Trophoblast cell (in vitro differentiated cells and primary cell): Measurements from ENCODE around the gene ALK.

Experiments used
- DNase-seq, 2 donors: peaks; one replicate each; pipeline ENCODE4 v3.0.0-alpha.2; 2016
- H2AFZ ChIP-seq: 2 replicates; pipeline ENCODE4 v1.6.1; 2013; ENCODE audit warnings: low read length, moderate library complexity, mild to moderate bottlenecking; ENCODE audit not compliant: insufficient read depth, poor library complexity
- H2AK5ac ChIP-seq: 2 replicates; pipeline ENCODE4 v1.6.1; 2013; ENCODE audit warnings: mild to moderate bottlenecking, low read length
- H2BK120ac ChIP-seq: 2 replicates; pipeline ENCODE4 v1.6.1; 2013; ENCODE audit warnings: low read length, mild to moderate bottlenecking, moderate library complexity; ENCODE audit not compliant: insufficient read depth, poor library complexity
- H2BK12ac ChIP-seq: 2 replicates; pipeline ENCODE4 v1.6.1; 2013; ENCODE audit warnings: mild to moderate bottlenecking, low read length, moderate library complexity
- H2BK5ac ChIP-seq: 2 replicates; pipeline ENCODE4 v1.6.1; 2013; ENCODE audit warnings: low read length, low read depth, moderate library complexity, mild to moderate bottlenecking; ENCODE audit not compliant: poor library complexity
- H3K14ac ChIP-seq: 2 replicates; pipeline ENCODE4 v1.6.1; 2013; ENCODE audit warnings: mild to moderate bottlenecking, low read length
- H3K18ac ChIP-seq: 2 replicates; pipeline ENCODE4 v1.6.1; 2013; ENCODE audit warnings: mild to moderate bottlenecking, low read length
- H3K23ac ChIP-seq: 2 replicates; pipeline ENCODE4 v1.6.1; 2013; ENCODE audit warnings: low read length
- H3K27ac ChIP-seq: 2 replicates; pipeline ENCODE4 v1.5.1; 2013; ENCODE audit warnings: low read depth, mild to moderate bottlenecking, inconsistent platforms, low read length, moderate library complexity
- H3K27me3 ChIP-seq: 2 replicates; pipeline ENCODE4 v1.6.1; 2013; ENCODE audit warnings: inconsistent platforms, mild to moderate bottlenecking, low read length, moderate library complexity; ENCODE audit not compliant: insufficient read depth
- H3K36me3 ChIP-seq, 2 experiments: 1 replicate in 1 of 2; 2 replicates in 1 of 2; pipeline ENCODE4 v1.6.1; 2013; ENCODE audit warnings: low read length in 2 of 2, mild to moderate bottlenecking in 2 of 2, moderate library complexity in 1 of 2; ENCODE audit not compliant: insufficient read depth in 2 of 2, control insufficient read depth in 1 of 2
- H3K4ac ChIP-seq: 2 replicates; pipeline ENCODE4 v1.6.1; 2013; ENCODE audit warnings: low read depth, mild to moderate bottlenecking, low read length, moderate library complexity
- H3K4me1 ChIP-seq, 2 experiments: 1 replicate in 1 of 2; 2 replicates in 1 of 2; pipeline ENCODE4 v1.6.1; 2013; ENCODE audit warnings: low read length in 2 of 2, mild to moderate bottlenecking in 2 of 2, moderate library complexity in 1 of 2; ENCODE audit not compliant: insufficient read depth in 2 of 2, control insufficient read depth in 1 of 2
- H3K4me2 ChIP-seq: 2 replicates; pipeline ENCODE4 v1.6.1; 2013; ENCODE audit warnings: inconsistent platforms, mild to moderate bottlenecking, low read length, moderate library complexity
- H3K4me3 ChIP-seq: 2 replicates; pipeline ENCODE4 v1.5.1; 2013; ENCODE audit warnings: mild to moderate bottlenecking, low read depth, low read length, inconsistent platforms
- H3K79me1 ChIP-seq: one replicate; pipeline ENCODE4 v1.6.1; 2013; ENCODE audit warnings: low read length
- H3K79me2 ChIP-seq: 2 replicates; pipeline ENCODE4 v1.6.1; 2013; ENCODE audit warnings: low read length, mild to moderate bottlenecking; ENCODE audit not compliant: control insufficient read depth, insufficient read depth, poor library complexity
- H3K9ac ChIP-seq: 2 replicates; pipeline ENCODE4 v1.6.1; 2013; ENCODE audit warnings: mild to moderate bottlenecking, low read length
- H3K9me3 ChIP-seq: 2 replicates; pipeline ENCODE4 v1.6.1; 2013; ENCODE audit warnings: low read depth, mild to moderate bottlenecking, control low read depth, inconsistent platforms, low read length; ENCODE audit not compliant: insufficient read depth
- H4K12ac ChIP-seq: 2 replicates; pipeline ENCODE4 v1.6.1; 2013; ENCODE audit warnings: low read depth, mild to moderate bottlenecking, low read length, moderate library complexity
- H4K8ac ChIP-seq: 2 replicates; pipeline ENCODE4 v1.6.1; 2013; ENCODE audit warnings: low read depth, mild to moderate bottlenecking, low read length, moderate library complexity
- H4K91ac ChIP-seq: one replicate; pipeline ENCODE4 v1.6.1; 2013; ENCODE audit warnings: low read depth, mild to moderate bottlenecking, low read length, moderate library complexity
- WGBS: extraction: QIAGEN DNeasy Blood & Tissue Kit; methylation state at CpG from one replicate; pipeline ENCODE4 v1.1.7; 2013; ENCODE audit warnings: missing lambda C conversion rate; ENCODE audit not compliant: insufficient read length, insufficient coverage; ENCODE audit errors: extremely low coverage; 5-methylcytosine and 5-hydroxymethylcytosine counted together

The ALK gene

DNA sequence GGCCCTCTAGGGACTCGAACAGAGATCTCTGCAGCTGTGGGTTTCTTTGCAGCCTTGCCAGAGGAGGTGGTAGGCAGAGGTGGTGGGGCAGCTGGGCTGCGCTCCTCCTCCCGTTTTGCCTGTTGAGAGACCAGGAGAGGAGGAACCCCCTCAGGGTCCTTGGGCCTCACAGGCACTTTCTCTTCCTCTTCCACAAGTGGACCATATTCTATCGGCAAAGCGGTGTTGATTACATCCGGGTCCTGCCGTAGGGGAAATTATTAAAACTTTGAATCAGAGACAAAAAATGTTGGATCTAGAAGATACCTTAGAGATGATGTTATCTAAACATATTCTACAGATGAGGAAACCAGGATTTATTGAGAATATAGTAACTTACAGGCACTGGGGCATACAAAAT is 727.7 kb downstream of the ALK start:
- no peak overlapping the region for H3K23ac ChIP-seq
- H2BK5ac ChIP-seq = no peak overlapping the region
- H3K36me3 ChIP-seq = no peaks in the 10 kb centered on the region
- no peaks in the 10 kb centered on the region for H3K79me2 ChIP-seq
- no peak overlapping the region for H3K27ac ChIP-seq
- DNase-seq = peak; percentile 87 to 97
- H2AFZ ChIP-seq = no peak overlapping the region
- no peaks in the 10 kb centered on the region for H3K79me1 ChIP-seq
- no peaks in the 10 kb centered on the region for H3K4me1 ChIP-seq
- H2BK12ac ChIP-seq = no peak overlapping the region
- no peak overlapping the region for H3K9ac ChIP-seq
- no peak overlapping the region for H3K14ac ChIP-seq
- H3K4me2 ChIP-seq = no peak overlapping the region
- H3K27me3 ChIP-seq = no peaks in the 10 kb centered on the region
- no CpG with 5 or more reads among the region's 7 CpGs for WGBS
- no peak overlapping the region for H3K4ac ChIP-seq
- H2AK5ac ChIP-seq = no peak overlapping the region
- H4K8ac ChIP-seq = no peak overlapping the region
- H3K9me3 ChIP-seq = peaks cover 3% of the 10 kb centered on the region
- no peak overlapping the region for H4K91ac ChIP-seq
- H3K4me3 ChIP-seq = no peak overlapping the region
- no peak overlapping the region for H2BK120ac ChIP-seq
- H4K12ac ChIP-seq = no peak overlapping the region
- H3K18ac ChIP-seq = no peak overlapping the region

DNA sequence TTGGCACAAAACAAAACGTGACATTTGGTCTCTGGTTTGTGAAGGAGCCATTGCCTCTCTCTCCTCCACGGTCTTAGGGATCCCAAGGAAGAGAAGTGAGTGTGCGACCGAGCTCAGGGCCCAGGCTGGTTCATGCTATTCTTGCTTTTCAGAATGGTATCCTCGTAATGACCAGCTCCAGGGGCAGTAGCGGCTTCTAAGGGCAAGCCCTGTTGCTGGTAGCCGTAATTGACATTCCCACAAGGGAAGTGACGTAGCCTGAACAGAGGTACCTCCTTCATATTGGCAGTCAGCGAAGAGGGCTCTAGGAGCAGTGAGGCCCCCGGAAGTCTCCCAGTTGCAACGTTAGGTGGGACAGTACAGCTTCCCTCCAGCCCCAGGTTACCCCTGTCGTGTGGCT is 728.3 kb downstream of the ALK start:
- Histone ChIP-seq H3K27me3 (no peaks in the 10 kb centered on the region), H4K91ac (no peak overlapping the region), H4K12ac (no peak overlapping the region), H3K18ac (no peak overlapping the region), H3K4me2 (no peak overlapping the region), H3K27ac (no peak overlapping the region), H2BK12ac (no peak overlapping the region), H3K4ac (no peak overlapping the region), H4K8ac (no peak overlapping the region), H3K14ac (no peak overlapping the region), H3K9ac (no peak overlapping the region), H3K79me1 (no peaks in the 10 kb centered on the region), H2BK5ac (no peak overlapping the region), H2AFZ (no peak overlapping the region), H3K23ac (no peak overlapping the region), H3K36me3 (no peaks in the 10 kb centered on the region), H3K4me3 (no peak overlapping the region), H3K79me2 (no peaks in the 10 kb centered on the region), H3K9me3 (peaks cover 3% of the 10 kb centered on the region), H3K4me1 (no peaks in the 10 kb centered on the region), H2AK5ac (no peak overlapping the region), H2BK120ac (no peak overlapping the region)
- no CpG with 5 or more reads among the region's 12 CpGs for WGBS
- peak; percentile 79 to 90 for DNase-seq

- no peaks in the 10 kb centered on the region for H3K4me1 ChIP-seq
- H3K27ac ChIP-seq = no peak overlapping the region
Measured at GRCh38 chr2:29192526-29192925, 728.9 kb downstream of the ALK start.

DNA sequence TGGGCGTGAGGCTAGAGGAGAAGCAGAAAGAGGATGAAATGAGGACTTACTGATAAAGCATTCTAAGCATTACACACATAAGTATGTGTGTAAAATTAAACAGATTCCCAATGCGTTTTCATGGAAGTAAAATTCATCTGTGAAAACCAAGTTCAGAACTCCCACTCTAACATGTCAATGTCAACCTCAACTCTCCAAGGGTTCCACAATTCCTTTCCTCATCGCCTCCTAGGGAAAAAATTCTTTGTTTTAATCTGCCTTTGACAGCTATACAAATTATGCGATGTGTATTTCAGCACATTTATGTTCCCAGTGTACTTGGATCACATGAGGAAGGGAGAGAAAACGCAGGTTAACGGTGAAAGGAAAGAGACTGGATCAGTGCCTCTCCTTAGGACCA is 729.6 kb downstream of the ALK start:
- peaks cover 5% of the 10 kb centered on the region for H3K9me3 ChIP-seq
- no peak overlapping the region for H3K27ac ChIP-seq
- no peak overlapping the region for H4K12ac ChIP-seq
- H3K36me3 ChIP-seq = no peaks in the 10 kb centered on the region
- H2BK120ac ChIP-seq = no peak overlapping the region
- no peak overlapping the region for H2BK5ac ChIP-seq
- H3K79me2 ChIP-seq = no peaks in the 10 kb centered on the region
- H3K4me2 ChIP-seq = no peak overlapping the region
- no peak overlapping the region for H3K18ac ChIP-seq
- no peak overlapping the region for H2AK5ac ChIP-seq
- H2BK12ac ChIP-seq = no peak overlapping the region
- H3K4me3 ChIP-seq = no peak overlapping the region
- no peaks in the 10 kb centered on the region for H3K4me1 ChIP-seq
- no peaks in the 10 kb centered on the region for H3K79me1 ChIP-seq
- DNase-seq = no peak
- H4K8ac ChIP-seq = no peak overlapping the region
- no peak overlapping the region for H3K14ac ChIP-seq
- no peak overlapping the region for H3K9ac ChIP-seq
- no peak overlapping the region for H3K4ac ChIP-seq
- no peak overlapping the region for H3K23ac ChIP-seq
- no peak overlapping the region for H2AFZ ChIP-seq
- WGBS = no CpG with 5 or more reads among the region's 6 CpGs
- H4K91ac ChIP-seq = no peak overlapping the region
- no peaks in the 10 kb centered on the region for H3K27me3 ChIP-seq

More at GRCh38 chr2:29192526-29192925, 728.9 kb downstream of the ALK start:
- Histone ChIP-seq H4K12ac (no peak overlapping the region), H3K4me3 (no peak overlapping the region), H2BK5ac (no peak overlapping the region), H3K79me1 (no peaks in the 10 kb centered on the region), H2BK120ac (no peak overlapping the region), H3K9ac (no peak overlapping the region), H2AK5ac (no peak overlapping the region), H2BK12ac (no peak overlapping the region), H3K36me3 (no peaks in the 10 kb centered on the region), H3K18ac (no peak overlapping the region), H3K14ac (no peak overlapping the region), H4K8ac (no peak overlapping the region), H2AFZ (no peak overlapping the region), H3K23ac (no peak overlapping the region), H3K79me2 (no peaks in the 10 kb centered on the region), H3K27me3 (no peaks in the 10 kb centered on the region), H3K4me2 (no peak overlapping the region), H4K91ac (no peak overlapping the region), H3K4ac (no peak overlapping the region), H3K9me3 (peaks cover 3% of the 10 kb centered on the region)
- peak in 1 of 2 donors; percentile 71 for DNase-seq
- no CpG with 5 or more reads among the region's 3 CpGs for WGBS
